Ascending aorta (tissue), 2 donors: Measurements from ENCODE around the gene TNRC18. TPM values are rescaled to one million over a fixed set of nuclear protein-coding genes. Genes with fewer than 3 reads are reported as not detected.
A peak's percentile ranks its signal among the peaks of the same experiment; 100 is the strongest.

ENCODE experiments used
- DNase-seq, 2 donors: peaks; one replicate each; pipeline ENCODE4 v3.0.0-alpha.2; 2019; ENCODE audit warnings: low spot score in 2 of 2
- H3K27ac ChIP-seq, 2 donors: fragments of 200-600 bp; sonication (generic); one replicate each; pipeline ENCODE4 v1.5.1; 2016 to 2017; ENCODE audit warnings: mild to moderate bottlenecking in 1 of 2
- H3K27me3 ChIP-seq: fragments of 200-600 bp; sonication (generic); one replicate; pipeline ENCODE4 v1.5.1; 2017
- H3K36me3 ChIP-seq, 2 donors: fragments of 200-600 bp; sonication (generic); one replicate each; pipeline ENCODE4 v1.5.1; 2016
- H3K4me1 ChIP-seq, 2 donors: fragments of 200-600 bp; sonication (generic); one replicate each; pipeline ENCODE4 v1.5.1; 2016 to 2017; ENCODE audit warnings: mild to moderate bottlenecking in 1 of 2
- H3K4me3 ChIP-seq, 2 donors: fragments of 200-600 bp; sonication (generic); one replicate each; pipeline ENCODE4 v1.5.1; 2016 to 2017; ENCODE audit warnings: mild to moderate bottlenecking in 1 of 2
- H3K9me3 ChIP-seq, 2 donors: fragments of 200-600 bp; sonication (generic); one replicate each; pipeline ENCODE4 v1.5.1; 2016
- CTCF ChIP-seq, 3 experiments: fragments of 200-600 bp in 2 of 3; fragments of 450-650 bp in 1 of 3; sonication (generic) in 2 of 3; IDR thresholded peaks; one replicate each; pipeline ENCODE4 v1.5.1; 2016 to 2019; ENCODE audit warnings: antibody characterized with exemption in 3 of 3, mild to moderate bottlenecking in 1 of 3, moderate library complexity in 1 of 3
- intact Hi-C: fragments of 100-400 bp; cut with DNase I; formaldehyde crosslinking; loops from one replicate; pipeline ENCODE4 v1.15.1; 2023
- total RNA-seq: library from RNA; depleted of rRNA; stranded (reverse); fragments of >200 nt; gene quantifications from one replicate; pipeline ENCODE4 v1.1.0, GENCODE V29; 2016

Gene TNRC18
- total RNA-seq, 1 donor from 2014 or later, result 240 TPM

DNA sequence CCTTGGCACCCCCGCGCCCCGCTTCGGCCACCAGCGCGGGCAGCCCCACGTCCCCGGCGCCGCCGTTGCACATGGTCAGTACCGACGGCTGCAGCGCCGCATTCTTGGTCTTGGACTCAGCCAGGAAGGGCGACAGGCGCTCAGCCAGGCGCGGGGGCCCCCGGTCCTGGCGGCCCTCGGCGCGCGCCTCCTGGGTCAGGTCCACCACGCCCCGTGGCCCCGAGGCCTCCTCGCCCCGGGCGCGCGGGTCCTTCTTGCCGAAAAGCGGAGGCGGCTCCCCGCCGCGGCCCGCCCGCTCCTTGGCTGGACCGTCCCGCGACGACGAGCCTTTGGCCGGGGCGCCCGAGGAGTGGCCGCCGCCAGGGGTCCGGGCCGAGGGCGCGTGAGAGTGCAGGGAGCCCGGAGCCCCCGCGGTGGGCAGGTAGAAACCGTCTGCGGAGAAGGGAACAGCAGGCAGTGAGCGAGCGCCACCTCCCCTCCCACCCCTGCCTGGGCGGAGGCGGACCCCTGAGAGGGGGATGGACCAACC lies 34.7 kb downstream of the TNRC18 start:
- Histone ChIP-seq H3K27ac (peak overlapping the region in 1 of 2 donors; percentile 24), H3K36me3 (peaks cover 70 to 80% of the 10 kb centered on the region in 2 donors), H3K27me3 (no peaks in the 10 kb centered on the region), H3K4me1 (peaks cover 0 to 11% of the 10 kb centered on the region in 2 donors), H3K9me3 (no peaks in the 10 kb centered on the region), H3K4me3 (no peak overlapping the region)
- no peak for TF ChIP-seq CTCF (IDR thresholded peaks at IDR 0.05)
- intact Hi-C loops, result loop anchor here (2.0 kb wide), 1 partner anchor 32 kb away; no protein-coding TSS in a partner anchor
- no peak for DNase-seq

- no peaks in the 10 kb centered on the region for H3K27me3 ChIP-seq
- H3K27ac ChIP-seq, result no peak overlapping the region
- H3K9me3 ChIP-seq, result no peaks in the 10 kb centered on the region
- intact Hi-C loops, result loop anchor here (2.0 kb wide), 1 partner anchor 32 kb away; no protein-coding TSS in a partner anchor
- peaks cover 65 to 74% of the 10 kb centered on the region in 2 donors for H3K36me3 ChIP-seq
- no peak for TF ChIP-seq CTCF (IDR thresholded peaks at IDR 0.05)
- DNase-seq, result no peak
- H3K4me1 ChIP-seq, result peaks cover 0 to 15% of the 10 kb centered on the region in 2 donors
- no peak overlapping the region for H3K4me3 ChIP-seq
Measured at GRCh38 chr7:5388273-5388901, 35.2 kb downstream of the TNRC18 start.

- intact Hi-C loops, result loop anchor here (2.0 kb wide), 1 partner anchor 33 kb away; no protein-coding TSS in a partner anchor
- peaks cover 0 to 21% of the 10 kb centered on the region in 2 donors for H3K4me1 ChIP-seq
Measured at GRCh38 chr7:5387711-5388245, 35.9 kb downstream of the TNRC18 start.

GRCh38 chr7:5384618-5385017 lies 39.0 kb downstream of the TNRC18 start:
- no peaks in the 10 kb centered on the region for H3K9me3 ChIP-seq
- intact Hi-C loops, result no loop called here
- peaks cover 32 to 40% of the 10 kb centered on the region in 2 donors for H3K36me3 ChIP-seq
- peaks cover 12 to 48% of the 10 kb centered on the region in 2 donors for H3K4me1 ChIP-seq
- H3K27me3 ChIP-seq, result no peaks in the 10 kb centered on the region
- H3K4me3 ChIP-seq, result no peak overlapping the region
- H3K27ac ChIP-seq, result peak overlapping the region in 1 of 2 donors; percentile 15
- DNase-seq, result no peak
- no peak for TF ChIP-seq CTCF (IDR thresholded peaks at IDR 0.05)

More at GRCh38 chr7:5387711-5388245, 35.9 kb downstream of the TNRC18 start:
- Histone ChIP-seq H3K9me3 (no peaks in the 10 kb centered on the region), H3K4me3 (no peak overlapping the region), H3K27ac (no peak overlapping the region), H3K36me3 (peaks cover 59 to 68% of the 10 kb centered on the region in 2 donors), H3K27me3 (no peaks in the 10 kb centered on the region)
- no peak for TF ChIP-seq CTCF (IDR thresholded peaks at IDR 0.05)
- no peak for DNase-seq

- TF ChIP-seq CTCF (IDR thresholded peaks at IDR 0.05), result no peak
- Histone ChIP-seq H3K4me3 (peak overlapping the region in 1 of 2 donors; percentile 16), H3K4me1 (peaks cover 12 to 56% of the 10 kb centered on the region in 2 donors), H3K9me3 (no peaks in the 10 kb centered on the region), H3K27ac (peak overlapping the region; percentile 33 to 40), H3K27me3 (no peaks in the 10 kb centered on the region), H3K36me3 (peaks cover 22 to 32% of the 10 kb centered on the region in 2 donors)
- intact Hi-C loops, result no loop called here
- DNase-seq, result no peak
Measured at GRCh38 chr7:5383314-5384098, 40.1 kb downstream of the TNRC18 start.
